Loucy (cell line): ENCODE measurements around the gene FLOT1.

ENCODE experiments used
- CTCF ChIP-seq: fragments of 200-600 bp; sonication (generic); conservative IDR thresholded peaks from 2 replicates; pipeline ENCODE4 v1.5.1; 2014; ENCODE audit warnings: mild to moderate bottlenecking, antibody characterized with exemption, low read length
- EZH2phosphoT487 ChIP-seq: fragments of 200-600 bp; IDR thresholded peaks from 2 replicates; pipeline ENCODE4 v1.6.1; 2018; ENCODE audit warnings: antibody characterized with exemption, mild to moderate bottlenecking, moderate library complexity, borderline replicate concordance

GRCh38 chr6:30760549-30760948 is 18.1 kb upstream of the FLOT1 start:
- TF ChIP-seq EZH2phosphoT487 = no peak
- no peak for TF ChIP-seq CTCF
